GM19035 (cell line): ENCODE results near the gene ZNF662.

Experiments used
- ATAC-seq: cut with Tn5 transposase; IDR thresholded peaks from one replicate; pipeline ENCODE4 v1.9.1; 2021; ENCODE audit not compliant: unreplicated experiment

Gene ZNF662

GRCh38 chr3:42935472-42935871 lies 29.5 kb downstream of the ZNF662 start:
- ATAC-seq = no peak

- no peak for ATAC-seq
These were observed 30.4 kb downstream of the ZNF662 start for GRCh38 chr3:42936157-42936981.

DNA sequence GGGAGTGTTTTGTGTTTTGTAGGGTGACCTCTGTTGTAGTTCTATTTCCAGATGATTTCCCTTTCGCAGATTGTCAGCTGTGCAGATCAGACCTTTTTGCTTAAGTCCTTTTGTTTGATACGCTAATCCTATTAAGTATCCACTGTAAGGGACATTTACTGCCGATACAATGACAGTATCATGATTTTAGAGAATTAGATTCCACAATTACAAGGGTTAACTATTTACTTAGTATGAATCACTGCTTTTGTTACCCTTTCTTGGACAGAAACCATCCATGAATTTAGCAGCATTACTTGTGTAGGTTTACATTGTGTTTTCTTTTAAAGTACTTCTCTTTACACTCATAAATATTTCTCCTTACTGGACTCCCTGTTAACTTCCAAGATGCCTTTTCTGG lies 31.4 kb downstream of the ZNF662 start:
- ATAC-seq = no peak

- no peak for ATAC-seq
These were observed 36.8 kb downstream of the ZNF662 start for GRCh38 chr3:42942693-42943092.

DNA sequence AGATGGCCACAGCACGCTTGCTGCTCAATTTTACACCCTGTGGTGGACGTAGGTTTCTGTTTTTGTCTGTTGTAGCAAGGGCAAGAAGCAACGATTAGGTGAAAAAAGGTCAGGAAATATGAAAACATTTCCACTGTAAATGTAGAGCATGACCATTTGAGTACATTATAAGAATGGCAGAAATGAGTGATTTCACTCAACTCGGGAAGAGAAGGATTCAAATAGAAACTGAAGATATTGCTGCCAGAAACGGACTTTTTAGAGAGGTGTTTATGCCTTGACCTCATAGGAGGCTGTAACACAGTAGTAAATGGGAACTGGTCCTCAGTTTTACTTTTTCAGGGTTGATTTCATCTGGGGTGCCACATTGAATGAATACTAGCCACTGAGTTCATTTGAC lies 40.1 kb downstream of the ZNF662 start:
- ATAC-seq = no peak

GRCh38 chr3:42957573-42957972 lies 51.6 kb downstream of the ZNF662 start:
- ATAC-seq = no peak

- ATAC-seq = no peak
These were observed 54.3 kb downstream of the ZNF662 start for GRCh38 chr3:42960282-42960681.

GRCh38 chr3:42960786-42961185 lies 54.8 kb downstream of the ZNF662 start:
- ATAC-seq = no peak

- ATAC-seq = no peak
These were observed 55.7 kb downstream of the ZNF662 start for GRCh38 chr3:42961633-42962032.

- no peak for ATAC-seq
These were observed 57.3 kb downstream of the ZNF662 start for GRCh38 chr3:42963269-42963668.

- ATAC-seq = no peak
These were observed 58.3 kb downstream of the ZNF662 start for GRCh38 chr3:42964266-42964665.
